HL-60 (cell line): ENCODE measurements around the gene RIOK3.

ENCODE experiments used
- DNase-seq, 2 experiments: peaks; one replicate each; pipeline ENCODE4 v3.0.0-alpha.2; 2010 to 2020; ENCODE audit warnings: low read depth in 1 of 2, low spot score in 1 of 2
- H3K27ac ChIP-seq: fragments of 250-450 bp; sonication (Bioruptor Pico); replicated peaks from 2 replicates; pipeline ENCODE4 v1.5.1; 2020; ENCODE audit warnings: mild to moderate bottlenecking, moderate library complexity
- H3K27me3 ChIP-seq: fragments of 250-450 bp; sonication (Bioruptor Pico); 2 replicates; pipeline ENCODE4 v1.5.1; 2021; ENCODE audit warnings: mild to moderate bottlenecking, moderate library complexity; ENCODE audit not compliant: insufficient read depth, poor library complexity, severe bottlenecking
- H3K4me3 ChIP-seq: replicated peaks from 2 replicates; pipeline ENCODE4 v1.5.1; 2011; ENCODE audit warnings: mild to moderate bottlenecking, control low read depth, low read length; ENCODE audit not compliant: insufficient read depth
- GABPA ChIP-seq: IDR thresholded peaks from 2 replicates; pipeline ENCODE4 v1.6.1; 2012; ENCODE audit warnings: low read depth
- POLR2AphosphoS5 ChIP-seq: IDR thresholded peaks from 2 replicates; pipeline ENCODE4 v1.6.1; 2012; ENCODE audit warnings: low read depth
- REST ChIP-seq: IDR thresholded peaks from 2 replicates; pipeline ENCODE4 v1.6.1; 2012; ENCODE audit warnings: low read depth; ENCODE audit not compliant: insufficient replicate concordance
- SPI1 ChIP-seq: IDR thresholded peaks from 2 replicates; pipeline ENCODE4 v1.6.1; 2012; ENCODE audit warnings: low read depth, mild to moderate bottlenecking, borderline replicate concordance
- TF ChIP-seq, protein P1 (sequence below): IDR thresholded peaks from one replicate; pipeline ENCODE4 v1.5.1; 2011; ENCODE audit warnings: low read length, control low read depth, inconsistent platforms; ENCODE audit not compliant: insufficient read depth

The RIOK3 gene

DNA sequence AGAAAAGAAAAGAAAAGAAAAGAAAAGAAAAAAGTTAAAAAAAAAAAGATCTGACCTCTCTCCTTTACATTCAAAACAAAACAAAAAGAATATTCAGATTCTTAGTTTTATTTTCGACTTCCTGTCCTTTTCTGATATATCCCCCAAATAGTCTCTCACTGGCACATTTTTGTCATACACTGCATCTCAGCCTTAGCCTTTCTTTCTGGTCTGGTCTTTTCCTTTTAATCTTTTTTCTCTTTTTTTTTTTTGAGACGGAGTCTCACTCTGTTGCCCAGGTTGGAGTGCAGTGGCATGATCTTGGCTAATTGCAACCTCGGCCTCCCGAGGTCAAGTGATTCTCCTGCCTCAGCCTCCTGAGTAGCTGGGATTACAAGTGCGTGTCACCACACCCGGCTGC lies 1.6 kb upstream of the RIOK3 start:
- H3K4me3 ChIP-seq = no peak overlapping the region

DNA sequence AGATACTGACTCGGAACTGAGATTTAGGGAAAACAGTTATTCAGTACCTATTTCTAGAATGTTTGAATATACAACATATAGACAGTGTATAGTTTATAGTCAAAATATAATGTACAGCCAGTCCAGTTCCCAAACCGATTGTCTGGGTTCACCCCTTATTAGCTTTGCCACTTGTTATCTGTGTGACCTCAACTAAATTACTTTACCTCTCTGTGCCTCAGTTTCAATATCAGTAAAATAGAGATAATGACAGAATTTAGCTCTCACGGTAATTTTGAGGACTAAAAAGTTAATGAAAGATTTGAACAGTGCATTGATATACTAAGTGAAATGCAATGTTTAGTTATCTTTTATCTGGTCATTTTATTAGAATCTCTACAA lies 750 bp upstream of the RIOK3 start:
- H3K27ac ChIP-seq = peak overlapping the region; percentile 74

More for the DNA sequence above, 1.6 kb upstream of the RIOK3 start:
- TF ChIP-seq SPI1 (no peak), GABPA (no peak), REST (no peak), POLR2AphosphoS5 (no peak)
- TF ChIP-seq, protein P1, sequence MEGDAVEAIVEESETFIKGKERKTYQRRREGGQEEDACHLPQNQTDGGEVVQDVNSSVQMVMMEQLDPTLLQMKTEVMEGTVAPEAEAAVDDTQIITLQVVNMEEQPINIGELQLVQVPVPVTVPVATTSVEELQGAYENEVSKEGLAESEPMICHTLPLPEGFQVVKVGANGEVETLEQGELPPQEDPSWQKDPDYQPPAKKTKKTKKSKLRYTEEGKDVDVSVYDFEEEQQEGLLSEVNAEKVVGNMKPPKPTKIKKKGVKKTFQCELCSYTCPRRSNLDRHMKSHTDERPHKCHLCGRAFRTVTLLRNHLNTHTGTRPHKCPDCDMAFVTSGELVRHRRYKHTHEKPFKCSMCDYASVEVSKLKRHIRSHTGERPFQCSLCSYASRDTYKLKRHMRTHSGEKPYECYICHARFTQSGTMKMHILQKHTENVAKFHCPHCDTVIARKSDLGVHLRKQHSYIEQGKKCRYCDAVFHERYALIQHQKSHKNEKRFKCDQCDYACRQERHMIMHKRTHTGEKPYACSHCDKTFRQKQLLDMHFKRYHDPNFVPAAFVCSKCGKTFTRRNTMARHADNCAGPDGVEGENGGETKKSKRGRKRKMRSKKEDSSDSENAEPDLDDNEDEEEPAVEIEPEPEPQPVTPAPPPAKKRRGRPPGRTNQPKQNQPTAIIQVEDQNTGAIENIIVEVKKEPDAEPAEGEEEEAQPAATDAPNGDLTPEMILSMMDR = no peak
- no peak for DNase-seq
- H3K27ac ChIP-seq = no peak overlapping the region
- no peaks in the 10 kb centered on the region for H3K27me3 ChIP-seq

DNA sequence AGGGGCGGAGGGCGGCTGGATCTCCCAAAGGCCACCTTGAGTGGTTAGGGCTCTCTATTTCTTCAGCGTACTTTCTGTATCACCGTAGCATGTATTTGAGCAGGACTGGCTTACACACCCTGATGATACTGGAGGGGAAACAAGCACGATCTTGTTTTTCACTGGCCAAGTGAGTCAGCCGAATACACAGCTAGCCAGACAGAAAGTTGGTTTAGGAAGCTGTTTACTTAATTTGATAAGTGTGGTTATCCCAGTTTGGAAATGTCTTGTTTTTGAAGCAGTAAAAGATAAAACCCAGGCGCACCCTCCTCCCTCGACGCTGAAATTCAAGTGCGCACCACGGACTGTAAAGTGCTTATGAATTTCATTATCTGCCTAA lies 582 bp downstream of the RIOK3 start:
- DNase-seq = peak in 1 of 2 experiments; percentile 17
- Histone ChIP-seq H3K27ac (peak overlapping the region; percentile 74), H3K27me3 (no peaks in the 10 kb centered on the region), H3K4me3 (peak overlapping the region; percentile 100)
- TF ChIP-seq POLR2AphosphoS5 = no peak
- no peak for TF ChIP-seq GABPA
- TF ChIP-seq SPI1 = no peak
- TF ChIP-seq REST = no peak
- TF ChIP-seq, protein P1 = no peak

More for the DNA sequence above, 750 bp upstream of the RIOK3 start:
- no peak for TF ChIP-seq GABPA
- TF ChIP-seq, protein P1 = no peak
- TF ChIP-seq REST = no peak
- no peak for TF ChIP-seq SPI1
- TF ChIP-seq POLR2AphosphoS5 = no peak
- no peak for DNase-seq
- Histone ChIP-seq H3K4me3 (peak overlapping the region; percentile 100), H3K27me3 (no peaks in the 10 kb centered on the region)
